A549 (cell line): ENCODE results near the gene TPI1.
"Not testable (repeated sequence)": the region's sequence is repeated elsewhere in the genome, so short reads cannot be mapped to it uniquely, and the experiment has no call there.

Experiments used
- JUNB ChIP-seq: fragments of >200 bp; sonication (Bioruptor Twin); formaldehyde crosslinking; IDR thresholded peaks from 2 replicates; pipeline ENCODE4 v1.6.1; 2016
- KDM5A ChIP-seq: fragments of 200-600 bp; sonication (generic); IDR thresholded peaks from 2 replicates; pipeline ENCODE4 v1.6.1; 2016; ENCODE audit warnings: antibody characterized with exemption, mild to moderate bottlenecking
- RAD21 ChIP-seq, 2 experiments: fragments of >200 bp in 1 of 2; sonication (Bioruptor Twin) in 1 of 2; formaldehyde crosslinking in 1 of 2; IDR thresholded peaks in 1 of 2; conservative IDR thresholded peaks in 1 of 2; 2 replicates in 1 of 2; 3 replicates in 1 of 2; pipeline ENCODE4 v1.6.1; 2012 to 2018; ENCODE audit warnings: inconsistent platforms in 1 of 2
- SMC3 ChIP-seq: fragments of >200 bp; sonication (Bioruptor Twin); formaldehyde crosslinking; IDR thresholded peaks from 3 replicates; pipeline ENCODE4 v1.6.1; 2018; ENCODE audit warnings: inconsistent platforms
- TF ChIP-seq, protein P1 (sequence below): fragments of >200 bp; sonication (Bioruptor Twin); formaldehyde crosslinking; IDR thresholded peaks from 3 replicates; pipeline ENCODE4 v1.5.1; 2016
- TF ChIP-seq, protein P2 (sequence below): fragments of 200-600 bp; sonication (generic); IDR thresholded peaks from 2 replicates; pipeline ENCODE4 v1.6.1; 2016; ENCODE audit warnings: antibody characterized with exemption, mild to moderate bottlenecking, moderate library complexity

DNA sequence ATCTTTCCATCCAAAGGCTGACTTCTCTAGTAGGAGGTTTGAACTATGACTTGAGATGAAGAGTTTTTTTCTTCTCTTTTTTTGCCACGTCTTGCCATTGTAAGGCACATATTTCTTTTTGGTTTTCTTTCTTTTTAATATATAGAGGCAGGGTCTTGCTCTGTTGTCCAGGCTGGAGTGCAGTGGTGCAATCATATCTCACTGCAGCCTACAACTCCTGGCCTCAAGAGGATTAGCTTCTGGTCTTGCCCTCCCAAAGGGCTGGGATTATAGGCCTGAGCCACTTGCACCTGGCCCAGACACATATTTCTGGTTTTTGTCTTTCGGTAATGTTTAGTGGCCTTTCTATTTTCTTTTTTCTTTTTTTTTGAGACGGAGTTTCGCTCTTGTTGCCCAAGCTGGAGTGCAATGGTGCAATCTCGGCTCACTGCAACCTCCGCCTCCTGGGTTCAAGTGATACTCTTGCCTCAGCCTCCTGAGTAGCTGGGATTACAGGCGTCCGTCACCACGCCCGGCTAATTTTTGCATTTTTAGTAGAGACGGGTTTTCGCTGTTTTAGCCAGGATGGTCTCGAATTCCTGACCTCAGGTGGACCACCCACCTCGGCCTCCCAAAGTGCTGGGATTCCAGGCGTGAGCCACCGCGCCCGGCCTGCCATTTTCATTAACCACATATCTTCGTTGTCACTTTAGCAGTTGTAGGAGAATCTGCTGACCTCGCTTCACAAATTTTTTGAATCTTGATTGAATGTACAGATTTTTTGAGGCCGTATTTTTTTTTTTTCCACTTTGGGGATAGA, 22.6 kb downstream of the TPI1 start:
- TF ChIP-seq JUNB; KDM5A; SMC3; RAD21 (conservative IDR thresholded peaks at IDR 0.05 in 1 of 2, IDR thresholded peaks at IDR 0.05 in 1 of 2): not testable (repeated sequence)
- TF ChIP-seq, protein P1, sequence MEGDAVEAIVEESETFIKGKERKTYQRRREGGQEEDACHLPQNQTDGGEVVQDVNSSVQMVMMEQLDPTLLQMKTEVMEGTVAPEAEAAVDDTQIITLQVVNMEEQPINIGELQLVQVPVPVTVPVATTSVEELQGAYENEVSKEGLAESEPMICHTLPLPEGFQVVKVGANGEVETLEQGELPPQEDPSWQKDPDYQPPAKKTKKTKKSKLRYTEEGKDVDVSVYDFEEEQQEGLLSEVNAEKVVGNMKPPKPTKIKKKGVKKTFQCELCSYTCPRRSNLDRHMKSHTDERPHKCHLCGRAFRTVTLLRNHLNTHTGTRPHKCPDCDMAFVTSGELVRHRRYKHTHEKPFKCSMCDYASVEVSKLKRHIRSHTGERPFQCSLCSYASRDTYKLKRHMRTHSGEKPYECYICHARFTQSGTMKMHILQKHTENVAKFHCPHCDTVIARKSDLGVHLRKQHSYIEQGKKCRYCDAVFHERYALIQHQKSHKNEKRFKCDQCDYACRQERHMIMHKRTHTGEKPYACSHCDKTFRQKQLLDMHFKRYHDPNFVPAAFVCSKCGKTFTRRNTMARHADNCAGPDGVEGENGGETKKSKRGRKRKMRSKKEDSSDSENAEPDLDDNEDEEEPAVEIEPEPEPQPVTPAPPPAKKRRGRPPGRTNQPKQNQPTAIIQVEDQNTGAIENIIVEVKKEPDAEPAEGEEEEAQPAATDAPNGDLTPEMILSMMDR: not testable (repeated sequence)
- TF ChIP-seq, protein P2, sequence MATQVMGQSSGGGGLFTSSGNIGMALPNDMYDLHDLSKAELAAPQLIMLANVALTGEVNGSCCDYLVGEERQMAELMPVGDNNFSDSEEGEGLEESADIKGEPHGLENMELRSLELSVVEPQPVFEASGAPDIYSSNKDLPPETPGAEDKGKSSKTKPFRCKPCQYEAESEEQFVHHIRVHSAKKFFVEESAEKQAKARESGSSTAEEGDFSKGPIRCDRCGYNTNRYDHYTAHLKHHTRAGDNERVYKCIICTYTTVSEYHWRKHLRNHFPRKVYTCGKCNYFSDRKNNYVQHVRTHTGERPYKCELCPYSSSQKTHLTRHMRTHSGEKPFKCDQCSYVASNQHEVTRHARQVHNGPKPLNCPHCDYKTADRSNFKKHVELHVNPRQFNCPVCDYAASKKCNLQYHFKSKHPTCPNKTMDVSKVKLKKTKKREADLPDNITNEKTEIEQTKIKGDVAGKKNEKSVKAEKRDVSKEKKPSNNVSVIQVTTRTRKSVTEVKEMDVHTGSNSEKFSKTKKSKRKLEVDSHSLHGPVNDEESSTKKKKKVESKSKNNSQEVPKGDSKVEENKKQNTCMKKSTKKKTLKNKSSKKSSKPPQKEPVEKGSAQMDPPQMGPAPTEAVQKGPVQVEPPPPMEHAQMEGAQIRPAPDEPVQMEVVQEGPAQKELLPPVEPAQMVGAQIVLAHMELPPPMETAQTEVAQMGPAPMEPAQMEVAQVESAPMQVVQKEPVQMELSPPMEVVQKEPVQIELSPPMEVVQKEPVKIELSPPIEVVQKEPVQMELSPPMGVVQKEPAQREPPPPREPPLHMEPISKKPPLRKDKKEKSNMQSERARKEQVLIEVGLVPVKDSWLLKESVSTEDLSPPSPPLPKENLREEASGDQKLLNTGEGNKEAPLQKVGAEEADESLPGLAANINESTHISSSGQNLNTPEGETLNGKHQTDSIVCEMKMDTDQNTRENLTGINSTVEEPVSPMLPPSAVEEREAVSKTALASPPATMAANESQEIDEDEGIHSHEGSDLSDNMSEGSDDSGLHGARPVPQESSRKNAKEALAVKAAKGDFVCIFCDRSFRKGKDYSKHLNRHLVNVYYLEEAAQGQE: not testable (repeated sequence)
